Ishikawa (cell line): ENCODE results near the gene SRGAP1.

Experiments used
- CEBPB ChIP-seq: IDR thresholded peaks from 2 replicates; pipeline ENCODE4 v1.6.1; 2012
- CREB1 ChIP-seq: IDR thresholded peaks from 2 replicates; pipeline ENCODE4 v1.6.1; 2012; ENCODE audit warnings: low read depth
- EGR1 ChIP-seq: IDR thresholded peaks from 2 replicates; pipeline ENCODE4 v1.6.1; 2012
- EP300 ChIP-seq: IDR thresholded peaks from 2 replicates; pipeline ENCODE4 v1.6.1; 2012; ENCODE audit warnings: borderline replicate concordance
- RAD21 ChIP-seq: IDR thresholded peaks from 2 replicates; pipeline ENCODE4 v1.6.1; 2012; ENCODE audit warnings: low read depth
- TAF1 ChIP-seq: IDR thresholded peaks from 2 replicates; pipeline ENCODE4 v1.6.1; 2012; ENCODE audit warnings: low read depth, mild to moderate bottlenecking
- TCF12 ChIP-seq: IDR thresholded peaks from 2 replicates; pipeline ENCODE4 v1.6.1; 2012; ENCODE audit warnings: low read depth
- YY1 ChIP-seq: IDR thresholded peaks from 2 replicates; pipeline ENCODE4 v1.6.1; 2012; ENCODE audit warnings: low read depth
- TF ChIP-seq, protein P1 (sequence below): IDR thresholded peaks from 2 replicates; pipeline ENCODE4 v1.6.1; 2012; ENCODE audit warnings: low read depth, mild to moderate bottlenecking

DNA sequence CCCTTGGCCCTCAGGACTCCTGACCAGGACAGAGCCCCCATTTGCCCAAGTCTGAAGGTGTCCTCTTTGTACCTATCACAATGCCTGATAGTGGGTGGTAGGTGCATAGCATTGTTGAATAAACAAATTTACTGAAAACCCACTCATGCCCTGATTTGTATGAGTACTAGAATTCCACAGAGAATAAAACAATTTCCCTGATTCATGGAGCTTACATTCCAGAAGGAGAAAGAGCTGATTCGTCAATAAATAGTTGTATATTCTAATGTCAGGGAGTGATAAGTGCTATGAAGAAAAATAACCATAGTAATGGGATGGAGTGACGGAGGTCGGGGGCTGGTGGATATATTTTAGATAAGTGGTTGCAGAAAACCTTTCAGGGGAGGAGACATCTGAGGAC is 117.0 kb downstream of the SRGAP1 start:
- TF ChIP-seq YY1: no peak
- TF ChIP-seq CREB1: no peak
- TF ChIP-seq TAF1: no peak
- TF ChIP-seq TCF12: no peak
- TF ChIP-seq CEBPB: no peak
- TF ChIP-seq EGR1: no peak
- TF ChIP-seq, protein P1, sequence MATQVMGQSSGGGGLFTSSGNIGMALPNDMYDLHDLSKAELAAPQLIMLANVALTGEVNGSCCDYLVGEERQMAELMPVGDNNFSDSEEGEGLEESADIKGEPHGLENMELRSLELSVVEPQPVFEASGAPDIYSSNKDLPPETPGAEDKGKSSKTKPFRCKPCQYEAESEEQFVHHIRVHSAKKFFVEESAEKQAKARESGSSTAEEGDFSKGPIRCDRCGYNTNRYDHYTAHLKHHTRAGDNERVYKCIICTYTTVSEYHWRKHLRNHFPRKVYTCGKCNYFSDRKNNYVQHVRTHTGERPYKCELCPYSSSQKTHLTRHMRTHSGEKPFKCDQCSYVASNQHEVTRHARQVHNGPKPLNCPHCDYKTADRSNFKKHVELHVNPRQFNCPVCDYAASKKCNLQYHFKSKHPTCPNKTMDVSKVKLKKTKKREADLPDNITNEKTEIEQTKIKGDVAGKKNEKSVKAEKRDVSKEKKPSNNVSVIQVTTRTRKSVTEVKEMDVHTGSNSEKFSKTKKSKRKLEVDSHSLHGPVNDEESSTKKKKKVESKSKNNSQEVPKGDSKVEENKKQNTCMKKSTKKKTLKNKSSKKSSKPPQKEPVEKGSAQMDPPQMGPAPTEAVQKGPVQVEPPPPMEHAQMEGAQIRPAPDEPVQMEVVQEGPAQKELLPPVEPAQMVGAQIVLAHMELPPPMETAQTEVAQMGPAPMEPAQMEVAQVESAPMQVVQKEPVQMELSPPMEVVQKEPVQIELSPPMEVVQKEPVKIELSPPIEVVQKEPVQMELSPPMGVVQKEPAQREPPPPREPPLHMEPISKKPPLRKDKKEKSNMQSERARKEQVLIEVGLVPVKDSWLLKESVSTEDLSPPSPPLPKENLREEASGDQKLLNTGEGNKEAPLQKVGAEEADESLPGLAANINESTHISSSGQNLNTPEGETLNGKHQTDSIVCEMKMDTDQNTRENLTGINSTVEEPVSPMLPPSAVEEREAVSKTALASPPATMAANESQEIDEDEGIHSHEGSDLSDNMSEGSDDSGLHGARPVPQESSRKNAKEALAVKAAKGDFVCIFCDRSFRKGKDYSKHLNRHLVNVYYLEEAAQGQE: no peak
- no peak for TF ChIP-seq EP300
- TF ChIP-seq RAD21: no peak
